Inflammatory macrophage treated with lipopolysaccharide for 4 hours (primary cell): ENCODE measurements around the gene SPRN.
A peak's percentile ranks its signal among the peaks of the same experiment; 100 is the strongest.
"Not testable (repeated sequence)": the region's sequence is repeated elsewhere in the genome, so short reads cannot be mapped to it uniquely, and the experiment has no call there.

ENCODE experiments used
- DNase-seq: peaks from one replicate; pipeline ENCODE4 v3.0.0-alpha.2; 2020

SPRN gene

GRCh38 chr10:133439517-133440461 is 15.4 kb upstream of the SPRN start:
- DNase-seq = no peak

GRCh38 chr10:133438711-133439273 is 14.4 kb upstream of the SPRN start:
- DNase-seq = peak; percentile 41

DNA sequence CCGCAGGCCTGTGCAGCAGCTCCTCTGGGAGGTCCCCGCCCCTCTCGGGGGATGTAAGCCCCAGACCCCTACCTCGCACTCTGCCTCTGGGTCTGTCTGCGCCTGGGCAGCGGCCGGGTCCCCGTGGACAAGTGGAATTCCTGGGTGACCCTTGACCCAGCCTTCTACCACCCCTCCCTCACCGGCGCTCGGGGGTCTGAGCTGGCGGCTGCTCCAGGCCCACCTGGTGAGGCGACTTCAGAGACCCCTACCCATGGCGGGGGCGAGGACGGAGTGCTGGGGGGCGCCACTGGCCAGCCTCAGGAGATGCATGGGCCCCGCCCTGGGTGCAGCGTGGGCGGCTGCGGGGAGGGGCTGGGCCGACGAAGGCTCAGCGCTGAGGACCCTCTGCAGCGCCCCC is 8.4 kb upstream of the SPRN start:
- not testable (repeated sequence) for DNase-seq

DNA sequence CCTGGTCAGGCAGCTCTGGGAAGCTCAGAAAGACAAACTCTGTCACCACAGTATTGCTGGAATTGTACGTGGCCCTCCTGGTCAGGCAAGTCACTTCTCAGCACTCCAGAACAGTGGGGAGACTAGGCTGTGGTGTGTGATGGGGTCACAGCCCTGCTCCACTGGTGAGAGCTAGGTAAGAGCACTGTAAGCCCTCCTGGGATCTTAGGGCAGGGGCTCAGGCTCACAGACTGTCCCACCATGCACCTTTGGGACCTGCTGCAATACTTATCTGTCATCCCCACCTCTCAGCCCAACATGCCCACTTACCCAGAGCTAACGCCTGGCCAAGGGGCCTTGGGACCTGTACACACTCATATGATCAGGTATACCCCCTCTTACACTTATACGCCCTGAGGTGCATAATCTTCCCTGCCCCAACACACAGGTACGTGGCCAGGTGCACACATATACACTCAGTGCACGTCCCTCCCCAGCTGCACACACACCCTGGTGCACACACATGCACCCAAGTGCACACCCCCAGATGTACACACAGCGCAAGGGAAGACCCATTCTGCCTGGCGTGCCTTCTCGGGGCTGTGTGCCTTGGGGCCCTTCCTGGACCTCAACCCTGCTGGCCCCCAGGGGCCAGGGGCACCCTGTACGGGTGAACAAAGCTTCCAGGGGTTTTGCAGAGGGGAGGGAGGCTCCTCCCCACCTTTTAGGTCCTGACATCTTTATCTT is 7.6 kb upstream of the SPRN start:
- DNase-seq = not testable (repeated sequence)

DNA sequence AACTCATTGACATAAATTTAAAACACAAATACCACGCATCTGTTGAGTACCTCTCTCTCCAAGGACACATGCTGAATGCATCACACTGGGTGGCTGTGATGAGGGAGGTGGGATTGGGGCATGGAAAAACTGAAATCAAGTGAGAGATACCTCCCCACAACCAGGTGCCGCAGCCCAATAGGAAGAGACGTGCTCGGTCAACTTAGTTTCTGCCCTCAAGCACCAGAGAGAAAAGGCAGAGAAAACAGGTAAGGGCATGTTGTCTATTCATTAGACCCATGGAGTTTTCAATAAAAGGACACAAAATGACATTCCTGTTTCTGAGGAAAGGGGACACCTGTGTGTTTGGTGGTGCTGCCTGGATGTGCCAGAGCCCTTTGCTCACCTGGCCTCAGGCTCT is 5.1 kb upstream of the SPRN start:
- not testable (repeated sequence) for DNase-seq

DNA sequence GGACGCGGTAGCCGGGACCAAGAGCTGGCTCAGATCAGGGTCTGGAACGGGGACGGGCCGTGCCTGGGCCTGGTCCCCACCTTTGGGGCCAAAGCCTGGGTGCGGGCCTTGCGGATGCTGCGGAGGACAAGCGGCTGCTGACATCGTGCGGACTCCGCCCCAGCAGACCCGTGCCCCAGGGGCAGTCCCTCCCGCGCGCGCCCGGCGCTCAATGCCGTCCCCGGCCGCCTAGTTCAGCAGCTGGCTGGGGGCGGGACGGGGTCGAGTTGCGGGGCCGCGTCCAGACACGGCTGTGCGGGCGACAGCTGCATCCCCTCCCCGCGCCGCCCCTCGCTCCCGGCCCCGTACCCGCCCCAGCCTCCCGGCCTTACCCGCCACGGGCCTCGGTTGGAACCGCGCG is 323 bp downstream of the SPRN start:
- DNase-seq = not testable (repeated sequence)

DNA sequence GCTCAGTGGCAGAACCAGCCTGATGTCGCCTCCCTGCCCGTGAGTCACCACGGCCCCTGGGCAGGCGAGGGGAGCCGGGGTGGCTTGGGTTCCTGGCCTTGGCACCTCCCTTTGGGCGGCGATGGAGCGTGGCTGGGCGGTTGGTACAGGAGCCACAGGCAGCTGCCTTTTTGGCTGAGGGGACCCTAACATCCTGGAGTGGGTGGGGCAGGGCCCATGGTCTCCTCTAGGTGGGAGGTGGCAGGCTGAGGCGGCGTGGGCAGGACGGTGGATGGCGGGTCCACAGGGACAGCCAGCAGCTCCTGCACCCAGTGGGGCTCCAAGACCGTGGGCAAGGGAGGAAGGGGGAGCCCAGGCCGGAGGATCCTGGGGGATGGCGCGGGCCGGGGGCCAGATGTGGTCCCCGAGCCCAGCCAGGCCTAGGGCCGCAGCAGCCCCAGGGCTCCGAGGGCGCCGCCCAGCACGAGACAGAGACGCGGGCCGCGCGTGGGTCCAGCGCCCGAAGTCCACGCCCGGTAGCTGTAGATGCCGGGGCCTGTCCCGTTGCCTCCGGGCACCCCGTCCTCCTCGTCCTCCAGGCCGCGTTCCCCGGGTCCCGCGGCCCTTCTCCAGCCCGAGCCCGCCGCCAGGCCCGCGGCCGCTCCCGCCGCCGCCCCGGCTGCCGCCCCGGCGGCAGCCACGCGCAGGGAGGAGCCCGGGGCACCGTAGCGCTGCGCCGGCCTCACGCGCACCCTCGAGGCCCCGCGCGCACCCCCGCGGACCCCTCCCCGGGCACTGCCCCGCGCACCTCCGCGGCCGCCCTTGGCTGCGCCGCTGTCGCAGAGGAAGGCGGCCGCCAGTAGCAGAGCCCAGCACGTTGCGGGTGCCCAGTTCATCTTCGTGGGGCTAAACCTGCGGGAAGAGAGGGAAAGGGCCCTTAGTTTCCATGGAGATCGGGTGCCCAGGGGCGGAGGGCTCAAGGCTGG is 1.3 kb downstream of the SPRN start:
- no peak for DNase-seq

GRCh38 chr10:133422223-133422806 is 2.1 kb downstream of the SPRN start:
- DNase-seq = no peak

DNA sequence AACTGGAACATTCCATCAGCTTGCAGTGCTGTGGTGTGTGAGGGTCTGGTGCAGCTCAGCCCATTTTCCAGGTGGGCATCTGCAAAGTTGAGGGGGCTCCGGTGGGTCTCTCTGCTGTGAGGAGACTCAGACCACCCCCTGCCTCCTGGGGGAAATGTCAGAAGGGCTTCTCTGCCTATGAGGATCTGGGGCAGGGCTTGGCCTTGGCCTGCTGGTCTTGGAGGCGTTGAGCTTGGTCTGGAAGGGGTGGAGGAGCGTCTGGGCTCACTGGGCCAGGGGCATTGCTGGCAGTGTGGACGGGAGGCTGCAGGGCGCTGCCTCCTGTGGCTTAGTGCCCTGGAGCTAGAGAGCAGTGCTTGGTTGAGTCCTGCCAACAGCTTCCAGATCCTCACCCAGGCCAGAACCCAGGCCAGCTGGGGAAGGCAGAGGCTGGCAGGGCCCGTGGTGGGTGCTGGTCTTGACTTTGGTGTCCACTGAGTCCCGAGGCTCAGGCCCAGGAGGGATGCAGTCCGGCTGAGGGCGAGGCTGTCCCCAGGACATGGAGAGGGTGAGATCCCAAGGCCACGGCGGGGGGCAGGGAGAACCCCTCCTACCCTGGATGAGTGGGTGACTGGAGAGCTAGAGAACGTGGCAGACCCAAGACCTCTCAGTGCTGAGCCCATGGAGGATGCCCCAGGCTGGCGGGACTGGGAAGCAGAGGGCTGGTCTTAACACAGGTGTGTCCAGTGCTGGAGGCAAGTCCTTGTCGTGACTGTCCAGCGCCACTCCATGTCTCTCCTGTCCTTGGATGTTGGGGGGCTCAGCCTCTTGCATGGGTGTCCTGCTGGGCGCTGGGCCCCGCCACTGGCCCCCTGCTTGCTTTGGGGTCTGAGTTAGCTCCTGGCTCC is 2.8 kb downstream of the SPRN start:
- no peak for DNase-seq

- no peak for DNase-seq
These were observed 3.8 kb downstream of the SPRN start for GRCh38 chr10:133420579-133420978.

DNA sequence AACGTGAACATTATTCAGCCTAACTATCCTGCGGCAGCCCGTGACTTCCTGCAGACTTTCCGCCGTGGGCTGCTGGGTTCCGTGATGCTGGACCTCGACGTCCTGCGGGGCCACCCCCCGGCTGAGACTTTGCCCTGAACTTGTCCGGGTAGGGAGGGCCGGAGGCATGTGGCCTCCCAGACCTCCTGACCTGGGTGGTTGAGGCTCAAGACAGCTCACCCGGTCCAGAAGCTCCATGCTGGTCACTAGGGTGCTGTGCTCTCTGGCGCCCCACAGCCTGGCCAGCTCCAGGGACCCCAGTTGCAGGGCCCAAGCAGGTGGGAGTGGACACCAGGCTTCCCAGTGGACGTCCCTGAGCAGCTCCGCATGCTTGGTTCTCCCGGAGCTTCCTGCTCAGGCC is 4.4 kb downstream of the SPRN start:
- no peak for DNase-seq

GRCh38 chr10:133419211-133419950 is 5.0 kb downstream of the SPRN start:
- DNase-seq = no peak

GRCh38 chr10:133418289-133418993 is 6.0 kb downstream of the SPRN start:
- DNase-seq = no peak

GRCh38 chr10:133415752-133416151 is 8.7 kb downstream of the SPRN start:
- no peak for DNase-seq

GRCh38 chr10:133414401-133414800 is 10.0 kb downstream of the SPRN start:
- not testable (repeated sequence) for DNase-seq

DNA sequence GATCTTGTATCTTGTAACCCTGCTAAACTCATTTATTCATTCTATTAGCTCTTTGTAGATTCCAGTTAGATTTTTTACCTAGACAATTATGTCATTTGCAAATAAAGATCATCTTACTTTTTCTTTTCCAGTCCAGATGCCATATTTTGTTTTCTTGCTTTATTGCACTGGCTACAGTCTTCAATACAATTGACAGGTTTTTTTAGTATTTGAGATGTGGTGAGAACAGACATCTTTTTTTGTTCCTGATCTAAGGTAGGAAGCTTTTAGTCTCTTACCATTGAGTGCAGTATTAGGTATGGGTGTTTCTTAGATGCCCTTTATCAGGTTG is 12.1 kb downstream of the SPRN start:
- DNase-seq = no peak

GRCh38 chr10:133411523-133412380 is 12.7 kb downstream of the SPRN start:
- no peak for DNase-seq

GRCh38 chr10:133405844-133406527 is 18.4 kb downstream of the SPRN start:
- no peak for DNase-seq
